ENCODE data around the gene SYNGR4.
"Not testable (repeated sequence)": the region's sequence is repeated elsewhere in the genome, so short reads cannot be mapped to it uniquely, and the experiment has no call there.

SYNGR4 gene

DNA sequence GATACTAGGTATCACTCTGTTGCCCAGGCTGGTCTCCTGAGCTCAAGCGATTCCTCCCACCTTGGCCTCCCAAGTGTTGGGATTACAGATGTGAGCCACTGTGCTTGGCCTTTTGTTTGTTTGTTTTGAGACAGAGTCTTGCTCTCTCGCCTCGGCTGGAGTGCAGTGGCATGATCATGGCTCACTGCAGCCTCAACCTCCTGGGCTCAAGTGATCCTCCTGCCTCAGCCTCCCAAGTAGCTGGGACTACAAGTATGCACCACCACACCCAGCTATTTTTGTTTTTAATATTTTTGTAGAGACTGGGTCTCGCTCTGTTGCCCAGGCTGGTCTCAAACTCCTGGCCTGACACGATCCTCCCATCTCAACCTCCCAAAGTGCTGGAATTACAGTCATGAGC lies 7.6 kb downstream of the SYNGR4 start:
- not testable (repeated sequence) for DNase-seq (ENCODE audit: low read depth)

DNA sequence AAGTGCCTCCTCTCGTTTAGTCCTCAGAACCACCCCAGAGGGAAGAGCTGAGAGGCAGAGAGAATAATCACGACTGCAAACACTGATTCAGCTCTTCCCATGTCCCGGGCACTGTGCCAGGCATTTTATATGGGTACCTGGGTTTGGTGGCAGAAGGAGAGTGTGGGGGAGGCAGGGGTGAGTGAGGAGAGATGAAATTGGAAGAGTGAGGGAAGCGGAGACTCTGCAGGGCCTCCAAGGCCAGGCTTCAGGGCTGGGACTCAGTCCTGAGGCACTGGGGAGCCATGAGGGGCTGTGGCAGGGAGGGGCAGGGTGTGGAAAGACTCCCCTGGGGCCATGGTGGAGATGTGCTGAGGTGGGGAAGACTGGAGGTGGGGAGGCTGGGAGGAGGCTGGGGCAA lies 8.7 kb downstream of the SYNGR4 start:
- DNase-seq (ENCODE audit: low read depth): no peak

DNA sequence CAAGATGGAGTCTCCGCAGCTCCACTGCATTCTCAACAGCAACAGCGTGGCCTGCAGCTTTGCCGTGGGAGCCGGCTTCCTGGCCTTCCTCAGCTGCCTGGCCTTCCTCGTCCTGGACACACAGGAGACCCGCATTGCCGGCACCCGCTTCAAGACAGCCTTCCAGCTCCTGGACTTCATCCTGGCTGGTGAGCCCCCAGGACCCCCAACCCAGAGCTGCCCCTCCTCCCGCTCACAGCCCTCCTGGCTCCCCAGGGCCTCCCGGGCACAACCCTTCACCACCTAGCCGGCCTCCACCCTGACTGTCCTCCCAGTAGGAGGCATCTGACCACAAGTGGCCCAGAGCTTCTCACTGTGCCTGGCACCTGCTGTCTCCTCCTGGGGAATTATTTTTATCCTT lies 9.4 kb downstream of the SYNGR4 start:
- no peak for DNase-seq (ENCODE audit: low read depth)

DNA sequence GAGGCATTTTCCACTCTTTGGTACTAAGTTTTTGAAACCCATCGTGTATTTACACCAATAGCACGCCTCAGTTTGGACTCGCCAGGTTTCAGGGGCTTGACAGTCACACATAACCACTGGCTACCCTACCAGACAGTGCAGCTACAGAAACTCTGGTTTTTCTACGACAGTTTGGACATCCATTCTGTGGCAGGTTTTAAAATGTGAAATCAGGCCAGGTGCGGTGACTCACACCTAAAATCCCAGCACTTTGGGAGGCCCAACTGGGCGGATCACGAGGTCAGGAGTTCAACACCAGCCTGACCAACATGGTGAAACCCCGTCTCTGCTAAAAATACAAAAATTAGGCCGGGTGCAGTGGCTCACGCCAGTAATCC lies 14.0 kb downstream of the SYNGR4 start:
- no peak for DNase-seq (ENCODE audit: low read depth)

DNA sequence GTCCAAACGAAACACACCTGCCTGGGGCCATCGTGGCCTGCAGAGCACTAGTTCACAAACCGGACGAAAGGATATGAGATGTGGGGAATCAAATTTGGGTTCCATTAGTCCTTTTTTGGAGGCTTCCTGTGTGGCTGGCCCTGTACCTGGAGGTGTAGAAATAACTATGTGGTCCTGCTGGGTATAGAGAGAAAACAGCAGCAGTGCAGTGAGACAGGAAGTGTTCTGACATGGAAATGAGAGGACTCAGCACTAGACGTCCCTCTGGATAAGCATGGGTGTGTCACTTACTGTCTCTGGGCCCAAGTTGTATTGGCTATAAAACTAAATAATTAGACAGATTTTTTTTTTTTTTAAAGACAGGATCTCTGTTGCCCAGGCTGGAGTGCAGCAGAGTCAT lies 14.9 kb downstream of the SYNGR4 start:
- DNase-seq (ENCODE audit: low read depth): no peak

DNA sequence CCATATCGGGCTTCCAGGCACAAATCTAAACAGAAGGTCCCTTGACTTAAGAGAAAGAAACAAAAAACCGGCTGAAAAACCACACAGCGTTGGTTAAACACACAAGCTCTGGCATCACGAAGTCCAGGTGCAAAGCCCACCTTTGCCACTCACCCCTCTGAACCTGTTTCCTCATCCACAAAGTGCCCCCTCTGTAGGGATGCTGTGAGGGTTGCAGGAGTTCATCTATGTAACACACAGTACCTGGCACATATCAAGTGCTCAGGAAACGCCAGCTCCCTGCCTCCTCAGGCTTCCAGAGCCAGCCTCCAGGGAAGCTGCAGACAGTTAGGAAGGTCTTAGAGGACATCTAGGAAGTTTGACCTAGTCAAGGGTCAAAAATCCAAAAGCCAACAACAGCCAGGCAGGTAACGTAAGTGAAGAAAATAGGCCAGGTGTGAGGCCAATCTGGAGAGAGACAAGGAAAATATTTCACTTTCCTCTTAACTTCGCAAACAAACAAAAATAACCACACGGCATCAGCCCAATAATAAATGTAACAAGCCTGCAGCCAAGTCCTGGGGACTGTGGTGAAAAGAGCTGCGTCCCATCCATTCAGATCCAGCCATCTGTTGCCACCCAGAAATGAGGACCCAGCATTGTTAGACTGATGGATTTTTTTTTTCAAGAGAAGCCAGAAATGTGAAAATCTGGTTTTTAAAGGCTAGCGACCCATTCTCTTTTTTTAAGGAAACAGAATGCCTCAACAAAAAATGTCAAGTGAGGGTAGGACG lies 17.2 kb downstream of the SYNGR4 start:
- DNase-seq (ENCODE audit: low read depth): no peak

DNA sequence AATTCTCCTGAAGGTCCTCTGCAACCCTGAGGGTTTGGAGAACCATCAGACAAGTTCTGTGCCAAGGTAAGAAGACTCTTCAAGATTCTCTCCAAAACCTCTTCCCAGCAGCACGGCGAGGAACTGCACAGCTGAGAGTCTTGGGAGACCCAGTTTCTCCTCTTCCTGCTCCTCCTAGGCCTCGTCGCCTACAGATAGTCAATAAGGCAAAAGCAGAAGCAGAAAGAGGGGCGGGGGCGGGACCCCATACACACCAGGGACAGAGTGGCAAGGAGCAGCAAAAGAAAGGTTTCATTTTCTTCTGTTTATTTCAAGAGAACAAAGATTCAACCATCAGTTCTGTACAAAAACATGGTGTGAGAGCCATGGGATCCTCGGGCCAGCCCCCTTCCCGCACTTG lies 18.1 kb downstream of the SYNGR4 start:
- no peak for DNase-seq (ENCODE audit: low read depth)

DNA sequence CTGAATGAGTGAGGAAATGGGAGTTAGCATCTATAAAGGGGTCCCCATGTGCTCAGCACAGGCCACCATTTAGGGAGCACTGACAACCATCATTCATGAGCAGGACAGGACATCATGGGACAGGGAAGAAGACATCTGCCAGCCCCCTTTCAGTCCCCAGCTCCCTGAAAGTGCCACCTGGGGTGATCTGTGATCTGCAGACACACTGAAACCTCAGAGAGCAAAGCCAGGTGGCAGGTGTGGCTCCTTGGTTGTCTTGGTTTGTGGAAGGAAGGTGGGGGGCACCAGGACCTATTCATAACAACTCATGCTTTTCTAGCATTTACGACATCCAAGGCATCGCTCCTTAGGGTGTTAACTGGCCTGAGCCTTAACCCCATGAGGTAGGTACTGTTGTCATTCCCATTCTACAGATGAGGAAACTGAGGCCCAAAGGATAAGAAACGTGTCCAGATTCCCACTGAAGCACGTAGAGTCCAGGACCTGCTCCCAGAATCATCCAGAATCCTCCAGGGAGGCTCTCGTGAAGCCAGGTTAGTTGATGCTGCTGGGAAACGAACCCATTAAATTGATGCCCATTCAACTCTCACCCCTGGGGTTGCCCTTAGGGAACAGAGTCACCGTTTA lies 21.4 kb downstream of the SYNGR4 start:
- DNase-seq (ENCODE audit: low read depth): no peak

DNA sequence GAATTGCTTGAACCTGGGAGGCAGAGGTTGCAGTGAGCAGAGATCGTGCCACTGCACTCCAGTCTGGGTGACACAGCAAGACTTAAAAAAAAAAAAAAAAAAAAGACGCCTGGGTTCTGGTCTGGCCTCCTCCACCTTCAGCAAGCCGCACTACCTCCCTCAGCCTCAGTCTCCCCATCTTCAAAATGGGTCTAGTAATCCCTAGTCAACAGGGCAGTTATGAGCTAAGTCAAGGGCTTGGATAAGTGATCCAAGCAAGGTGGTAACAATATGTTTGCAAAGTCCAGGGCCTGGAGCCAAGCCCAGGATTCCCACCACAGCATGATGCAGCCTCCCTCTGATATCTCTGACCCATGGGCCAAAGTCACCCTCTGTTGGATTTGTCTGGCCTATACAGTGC lies 22.8 kb downstream of the SYNGR4 start:
- DNase-seq (ENCODE audit: low read depth): no peak

DNA sequence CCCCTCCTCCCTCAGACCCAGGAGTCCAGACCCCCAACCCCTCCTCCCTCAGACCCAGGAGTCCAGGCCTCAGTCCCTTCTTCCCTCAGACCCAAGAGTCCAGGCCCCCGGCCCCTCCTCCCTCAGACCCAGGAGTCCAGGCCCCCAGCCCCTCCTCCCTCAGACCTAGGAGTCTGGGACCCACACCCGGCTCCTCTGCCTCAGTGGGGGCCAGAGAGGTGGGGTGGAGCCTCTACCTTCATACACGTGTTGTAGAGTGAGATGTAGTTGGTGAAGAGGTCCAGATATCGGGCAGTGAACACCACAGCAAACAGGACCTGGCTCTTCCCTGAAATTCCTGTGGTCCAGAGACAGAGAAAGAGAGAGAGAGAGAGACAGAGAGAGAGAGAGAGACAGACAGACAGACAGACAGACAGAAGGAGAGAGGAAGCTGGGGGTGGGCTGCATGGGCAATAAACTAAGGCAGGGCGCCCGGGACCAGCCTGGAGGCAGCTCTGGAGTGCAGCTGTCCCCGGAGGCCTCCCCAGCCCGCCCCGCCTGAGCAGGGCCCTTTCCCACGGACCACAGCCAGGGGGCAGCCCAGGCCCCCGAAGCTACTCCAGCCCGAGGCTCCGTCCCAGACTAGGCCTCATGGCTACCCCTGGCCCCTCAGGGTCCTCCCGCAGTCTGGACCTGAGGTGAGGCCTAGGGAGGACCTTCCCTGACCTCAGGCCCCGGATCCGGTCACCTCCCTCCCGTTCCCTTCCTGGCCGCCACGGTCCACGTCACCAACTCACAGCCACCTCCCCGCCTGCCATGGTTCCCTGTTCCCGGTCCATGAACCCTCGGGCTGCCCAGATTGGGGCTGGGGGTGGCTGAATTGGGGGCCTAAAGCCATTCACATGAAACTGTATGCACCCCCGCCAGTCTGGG lies 26.3 kb downstream of the SYNGR4 start:
- no peak for DNase-seq (ENCODE audit: low read depth)

DNA sequence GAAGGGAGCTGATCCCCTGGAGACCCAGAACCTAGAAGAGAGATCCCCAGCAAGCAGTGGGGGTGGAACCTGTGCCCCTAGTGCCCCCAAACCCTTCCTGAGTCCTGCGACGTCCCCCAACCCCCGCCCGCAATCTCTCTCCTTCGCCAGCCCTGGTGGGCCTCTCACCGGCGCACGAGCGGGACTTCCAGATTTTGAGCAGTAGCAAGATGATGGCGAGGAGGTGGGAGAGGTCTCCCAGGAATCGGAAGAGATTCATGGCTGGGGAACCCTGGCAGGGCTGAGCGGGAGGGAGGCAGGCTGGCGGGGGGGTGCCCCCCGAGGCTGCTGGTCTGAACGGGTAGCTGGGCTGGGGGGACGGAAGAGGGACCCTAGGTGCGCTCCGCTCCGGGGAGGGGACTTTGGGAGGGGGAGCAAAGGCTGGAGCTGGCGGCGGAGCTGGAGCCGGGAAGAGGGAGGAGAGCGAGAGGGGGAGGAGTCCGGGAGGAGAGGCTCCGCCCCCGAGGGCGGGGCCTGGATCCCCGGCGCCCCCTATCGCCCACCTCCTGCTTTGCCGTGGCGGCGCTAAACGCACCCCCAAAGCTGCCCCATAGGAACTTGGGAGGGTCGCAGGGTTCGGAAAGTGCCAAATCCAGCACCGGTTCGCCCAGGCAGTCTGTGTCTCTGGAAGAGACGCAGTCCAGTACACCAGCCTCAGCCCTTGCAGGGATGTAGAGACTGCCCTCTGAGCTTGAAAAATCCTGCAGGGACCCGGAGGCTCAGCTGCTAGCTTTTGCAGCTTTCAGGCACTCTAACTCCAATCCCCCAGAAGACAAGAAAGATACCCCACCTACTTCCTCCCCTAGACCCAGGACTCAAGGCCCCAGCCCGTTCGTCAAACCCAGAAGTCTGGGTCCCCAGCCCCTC lies 27.2 kb downstream of the SYNGR4 start, which contains the start of gene KDELR1:
KDELR1 (minus strand) TSS at position 452 of the 906 bp plus-strand sequence; CDS start at position 259, 193 bp downstream.
- DNase-seq (ENCODE audit: low read depth): no peak

DNA sequence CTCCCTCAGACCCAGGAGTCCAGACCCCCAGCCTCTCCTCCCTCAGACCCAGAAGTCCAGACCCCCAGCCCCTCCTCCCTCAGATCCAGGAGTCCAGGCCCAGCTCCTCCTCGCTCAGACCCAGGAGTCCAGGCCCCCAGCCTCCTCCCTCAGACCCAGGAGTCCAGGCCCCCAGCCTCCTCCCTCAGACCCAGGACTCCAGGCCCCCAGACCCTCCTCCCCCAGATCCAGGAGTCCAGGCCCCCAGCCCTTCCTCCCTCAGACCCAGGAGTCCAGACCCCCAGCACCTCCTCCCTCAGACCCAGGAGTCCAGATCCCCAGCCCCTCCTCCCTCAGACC lies 27.8 kb downstream of the SYNGR4 start:
- DNase-seq (ENCODE audit: low read depth): not testable (repeated sequence)

DNA sequence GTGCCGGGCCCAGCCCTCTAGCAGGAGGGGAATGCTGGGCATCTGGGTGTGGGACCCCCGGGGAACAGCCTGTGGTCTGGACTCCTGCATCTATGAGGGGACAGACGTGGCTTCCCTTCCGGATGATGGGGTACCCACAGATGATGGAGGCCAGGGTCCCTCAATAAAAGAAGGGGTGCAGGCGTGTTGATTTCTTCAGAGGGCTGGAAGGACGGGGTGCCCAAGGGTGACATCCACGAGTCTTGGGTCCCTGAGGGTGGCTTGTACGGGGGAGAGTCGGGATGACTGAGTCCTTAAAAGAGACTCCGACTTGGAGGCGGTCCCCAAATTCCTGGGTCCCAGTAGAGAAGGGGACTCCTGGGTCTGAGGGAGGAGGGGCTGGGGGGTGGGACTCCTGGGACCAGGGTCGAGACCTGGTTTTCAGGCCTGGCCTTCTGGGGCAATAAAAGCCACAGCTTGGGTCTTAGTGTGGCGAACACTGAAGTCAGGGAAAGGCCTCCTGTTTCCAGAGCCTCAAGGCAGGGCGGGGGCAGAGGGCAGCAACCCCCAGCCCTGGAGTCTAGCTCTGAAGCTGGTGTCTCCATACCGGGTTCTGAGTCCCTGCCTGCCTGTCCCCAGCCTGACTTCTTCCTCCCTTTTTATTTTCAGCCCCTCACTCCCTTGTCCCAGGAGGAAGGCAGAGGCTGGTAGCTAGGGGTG lies 28.8 kb downstream of the SYNGR4 start:
- no peak for DNase-seq (ENCODE audit: low read depth)

DNA sequence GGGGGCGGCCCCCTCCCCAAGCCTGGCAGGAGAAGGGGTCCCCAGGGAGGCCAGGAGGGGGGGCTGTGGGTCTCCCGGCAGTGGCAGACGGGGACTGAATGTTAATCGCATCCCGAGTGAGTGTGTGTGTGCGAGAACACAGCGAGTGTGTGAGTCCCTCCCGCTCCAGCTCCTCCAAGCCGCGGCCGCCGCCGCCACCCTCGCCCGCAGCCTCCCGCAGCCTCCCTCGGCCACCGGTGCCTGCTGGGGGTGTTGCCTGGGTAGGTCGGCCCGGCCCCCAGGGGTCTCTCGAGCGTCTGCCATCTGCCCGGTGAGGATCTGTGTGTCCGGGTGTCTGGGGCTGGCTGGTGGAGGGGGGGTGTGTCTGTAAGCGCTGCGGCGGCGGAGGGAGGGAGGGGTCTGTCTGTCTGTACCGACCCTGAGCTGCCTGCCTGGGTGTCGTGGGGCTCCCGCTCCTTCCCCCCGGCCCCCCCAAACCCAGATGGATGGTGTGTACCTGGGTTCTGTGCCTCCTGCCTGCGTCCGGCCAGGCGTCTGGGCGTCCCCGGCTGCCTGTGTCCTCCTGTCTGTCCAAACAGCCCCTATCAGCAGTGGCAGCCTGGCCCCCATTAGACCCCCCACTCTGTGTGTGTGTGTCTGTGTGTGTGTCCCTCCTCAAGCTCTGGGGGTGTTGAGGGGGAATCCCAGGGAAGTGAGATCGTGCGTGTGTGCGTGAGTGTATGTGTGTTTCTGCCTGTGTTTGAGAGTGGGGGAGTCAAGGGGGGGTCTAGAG lies 29.6 kb downstream of the SYNGR4 start, which contains the start of gene GRIN2D:
GRIN2D (plus strand) TSS at position 110 of the 772 bp plus-strand sequence. CDS start 4,725 bp downstream, outside the sequence.
- no peak for DNase-seq (ENCODE audit: low read depth)

DNA sequence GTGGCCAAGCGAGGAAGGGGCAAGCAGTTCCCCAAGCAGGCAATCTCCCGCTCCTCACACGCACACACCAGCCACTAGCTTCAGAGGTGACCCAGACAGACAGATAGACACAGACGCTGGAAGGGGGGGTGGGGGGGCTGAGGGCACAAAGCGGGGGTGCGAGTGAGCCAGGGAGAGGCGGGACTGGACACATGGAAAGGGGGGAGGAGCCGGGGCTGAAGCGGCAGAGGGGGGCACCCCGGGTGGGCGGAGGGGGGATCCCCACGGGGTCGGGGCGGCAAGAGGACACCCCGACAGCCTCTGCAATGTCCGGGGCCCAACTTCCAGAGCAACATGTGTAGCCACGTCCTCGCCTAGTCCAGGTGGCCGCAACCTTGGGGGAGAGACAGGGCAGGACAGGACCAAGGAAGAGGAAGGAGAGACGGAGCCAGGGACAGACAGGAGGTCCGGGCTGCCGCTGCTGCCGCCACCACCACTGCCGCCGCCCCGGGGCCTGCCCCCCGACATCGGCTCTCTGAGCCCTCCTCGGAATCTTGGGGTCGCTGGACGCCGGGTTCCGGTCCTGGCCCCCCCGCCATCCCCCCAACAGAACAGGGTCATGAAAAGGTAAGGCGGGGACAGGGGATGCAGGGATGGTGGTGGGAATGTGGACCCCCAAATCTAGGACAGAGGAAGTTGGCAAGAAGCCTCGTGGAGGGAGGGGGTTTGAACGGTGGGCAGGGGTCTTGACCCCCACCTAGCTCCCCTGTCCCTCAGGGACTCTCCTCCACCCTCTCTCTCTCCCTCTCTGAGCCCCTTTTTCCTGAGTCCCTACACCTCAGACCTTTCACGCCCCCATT lies 30.4 kb downstream of the SYNGR4 start:
- DNase-seq (ENCODE audit: low read depth): no peak

DNA sequence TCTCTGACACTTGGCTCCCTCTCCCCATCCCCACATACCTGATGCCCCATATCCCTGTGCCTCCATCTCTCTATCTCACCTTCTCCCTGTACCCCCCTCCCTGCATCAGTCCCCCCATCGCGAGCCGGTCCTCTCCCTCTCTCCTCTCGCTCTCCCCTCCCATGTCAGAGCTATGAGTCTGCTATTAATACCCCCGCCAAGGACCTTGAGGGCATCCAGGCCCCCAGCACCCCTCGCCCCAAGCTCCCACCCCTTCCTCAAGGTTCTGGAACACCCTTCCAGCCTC lies 30.9 kb downstream of the SYNGR4 start:
- DNase-seq (ENCODE audit: low read depth): no peak

DNA sequence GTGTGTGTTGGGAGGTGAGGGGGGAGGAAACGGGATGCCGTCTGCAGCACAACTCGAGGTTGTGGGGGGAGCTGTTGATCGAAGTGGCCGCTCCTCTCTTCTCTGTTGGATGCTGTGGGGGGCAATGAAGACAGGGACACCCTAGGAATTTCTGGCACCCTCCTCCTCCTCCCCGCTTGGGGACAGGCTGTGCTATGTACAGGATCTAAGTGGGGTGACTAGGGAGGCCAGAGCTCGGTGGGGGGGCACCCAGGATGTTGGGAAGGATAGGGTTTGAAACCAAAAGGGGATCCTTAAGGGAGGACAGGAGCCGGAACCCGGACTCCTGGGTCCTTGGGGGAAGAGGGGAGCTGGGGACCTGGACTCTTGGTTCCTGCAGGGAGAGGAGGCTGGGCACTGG lies 31.3 kb downstream of the SYNGR4 start:
- no peak for DNase-seq (ENCODE audit: low read depth)

DNA sequence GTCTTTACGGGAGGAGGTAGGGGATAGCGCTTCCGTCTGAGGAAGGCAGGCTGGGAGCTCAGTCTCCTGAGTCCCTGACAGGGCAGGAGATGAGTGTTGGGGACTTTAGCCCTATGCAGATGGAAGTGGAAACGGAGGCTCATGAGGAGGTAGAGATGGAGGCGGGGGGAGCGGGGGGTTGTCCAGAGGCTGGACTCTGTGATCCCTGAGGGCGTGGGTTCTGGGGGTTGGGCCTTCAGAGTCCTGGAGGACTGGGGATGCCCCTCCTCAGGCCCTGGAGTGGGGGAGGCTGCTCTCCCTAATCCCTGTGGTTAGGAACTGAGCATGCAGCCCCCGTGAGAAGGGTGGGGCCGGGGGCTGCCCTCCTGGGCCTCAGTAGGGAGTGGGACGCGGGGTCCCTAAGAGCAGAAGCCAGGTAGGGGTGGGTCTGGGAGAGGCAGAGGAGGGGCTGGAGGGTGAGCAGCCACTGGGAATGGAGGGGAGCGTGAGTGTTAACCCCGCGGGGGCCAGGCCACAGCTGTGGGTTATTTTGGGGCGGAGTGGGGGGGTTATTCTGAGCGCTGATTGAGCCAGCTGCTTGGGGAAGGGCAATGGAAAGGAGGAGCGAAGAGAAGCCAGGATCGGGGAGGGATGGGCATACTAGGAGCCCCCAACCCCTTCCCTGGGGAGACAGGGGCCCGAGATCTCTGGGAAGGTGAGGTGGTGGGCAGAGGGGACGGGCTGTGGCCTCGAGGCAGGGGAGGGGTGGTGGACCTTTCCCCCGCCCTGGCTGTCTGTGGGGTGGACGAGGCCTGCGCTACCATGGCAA lies 32.1 kb downstream of the SYNGR4 start:
- DNase-seq (ENCODE audit: low read depth): no peak

DNA sequence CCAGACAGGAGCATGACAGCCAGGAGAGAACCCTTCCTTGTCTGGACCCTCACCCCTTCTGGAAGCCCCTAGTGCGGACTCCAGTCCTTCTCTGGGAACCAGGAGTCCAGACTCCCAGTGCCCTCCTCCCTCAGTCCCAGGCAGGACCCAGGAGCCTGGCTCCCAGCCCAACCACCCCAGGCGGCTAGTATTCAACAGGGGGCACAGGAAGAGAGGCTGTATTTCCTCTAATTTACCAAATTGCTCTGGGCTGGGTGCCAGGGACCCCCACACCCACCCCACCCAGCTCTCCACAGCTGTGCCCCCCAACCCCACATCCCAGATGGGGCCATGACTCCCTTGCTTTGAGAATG lies 32.6 kb downstream of the SYNGR4 start:
- no peak for DNase-seq (ENCODE audit: low read depth)

Data from fibroblast of the conjunctiva (primary cell).